HEK293T (cell line): ENCODE data around the gene SRBD1.

Experiments used
- ARNT ChIP-seq: fragments of 450-650 bp; IDR thresholded peaks from 2 replicates; pipeline ENCODE4 v1.6.1; 2017; ENCODE audit warnings: mild to moderate bottlenecking
- BHLHE40 ChIP-seq: fragments of 450-650 bp; IDR thresholded peaks from 2 replicates; pipeline ENCODE4 v1.6.1; 2016; ENCODE audit warnings: mild to moderate bottlenecking, moderate library complexity, borderline replicate concordance
- CTBP1 ChIP-seq: fragments of 450-650 bp; IDR thresholded peaks from 2 replicates; pipeline ENCODE4 v1.6.1; 2016; ENCODE audit warnings: borderline replicate concordance
- ELF4 ChIP-seq: fragments of 450-650 bp; IDR thresholded peaks from 2 replicates; pipeline ENCODE4 v1.6.1; 2017; ENCODE audit warnings: antibody characterized with exemption
- FOXK2 ChIP-seq: fragments of 450-650 bp; IDR thresholded peaks from 2 replicates; pipeline ENCODE4 v1.6.1; 2016; ENCODE audit warnings: mild to moderate bottlenecking
- FOXM1 ChIP-seq: fragments of 450-650 bp; IDR thresholded peaks from 2 replicates; pipeline ENCODE4 v1.6.1; 2017; ENCODE audit warnings: mild to moderate bottlenecking, borderline replicate concordance
- HDGF ChIP-seq: fragments of 450-650 bp; IDR thresholded peaks from 2 replicates; pipeline ENCODE4 v1.6.1; 2017; ENCODE audit warnings: antibody characterized with exemption, borderline replicate concordance
- NFRKB ChIP-seq: fragments of 450-650 bp; IDR thresholded peaks from 2 replicates; pipeline ENCODE4 v1.6.1; 2016; ENCODE audit warnings: mild to moderate bottlenecking, moderate library complexity
- SP1 ChIP-seq: fragments of 450-650 bp; IDR thresholded peaks from 2 replicates; pipeline ENCODE4 v1.6.1; 2017
- SUZ12 ChIP-seq: fragments of 450-650 bp; IDR thresholded peaks from 2 replicates; pipeline ENCODE4 v1.6.1; 2016; ENCODE audit warnings: mild to moderate bottlenecking
- TF ChIP-seq, protein P1 (sequence below): fragments of 450-650 bp; IDR thresholded peaks from 2 replicates; pipeline ENCODE4 v1.6.1; 2016

DNA sequence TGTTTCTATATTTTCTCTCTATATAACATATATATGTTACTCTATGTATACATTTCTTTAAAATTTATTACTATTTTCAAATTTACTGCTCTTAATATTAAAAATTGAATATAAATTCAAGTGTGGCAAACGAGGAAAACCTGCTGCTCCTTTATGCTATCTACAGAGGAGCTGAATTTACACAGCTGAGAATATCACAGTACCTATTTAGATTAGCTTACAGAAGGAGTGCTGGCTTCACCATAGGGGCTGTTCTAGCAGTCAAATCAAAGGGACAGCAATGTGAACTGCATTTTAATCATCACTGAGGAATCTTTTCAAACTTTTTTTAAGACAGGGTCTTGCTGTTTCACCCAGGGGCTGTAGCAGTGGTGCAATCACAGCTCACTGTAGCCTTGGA, 213.8 kb downstream of the SRBD1 start:
- TF ChIP-seq ELF4 (no peak), CTBP1 (no peak), FOXK2 (no peak), HDGF (no peak), BHLHE40 (no peak), SP1 (no peak), SUZ12 (no peak), ARNT (no peak), FOXM1 (no peak), NFRKB (no peak)
- TF ChIP-seq, protein P1, sequence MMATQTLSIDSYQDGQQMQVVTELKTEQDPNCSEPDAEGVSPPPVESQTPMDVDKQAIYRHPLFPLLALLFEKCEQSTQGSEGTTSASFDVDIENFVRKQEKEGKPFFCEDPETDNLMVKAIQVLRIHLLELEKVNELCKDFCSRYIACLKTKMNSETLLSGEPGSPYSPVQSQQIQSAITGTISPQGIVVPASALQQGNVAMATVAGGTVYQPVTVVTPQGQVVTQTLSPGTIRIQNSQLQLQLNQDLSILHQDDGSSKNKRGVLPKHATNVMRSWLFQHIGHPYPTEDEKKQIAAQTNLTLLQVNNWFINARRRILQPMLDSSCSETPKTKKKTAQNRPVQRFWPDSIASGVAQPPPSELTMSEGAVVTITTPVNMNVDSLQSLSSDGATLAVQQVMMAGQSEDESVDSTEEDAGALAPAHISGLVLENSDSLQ, result no peak
